Right ventricle myocardium inferior (tissue), 1 donor: ENCODE data around the gene RBM4B. TPM values are rescaled to one million over a fixed set of nuclear protein-coding genes. Genes with fewer than 3 reads are reported as not detected.

Experiments used
- ATAC-seq: fragments of 200-7000 bp; cut with Tn5 transposase; one replicate; pipeline ENCODE4 v1.9.1; 2020; ENCODE audit warnings: mild to moderate bottlenecking, moderate library complexity
- DNase-seq: peaks from one replicate; pipeline ENCODE4 v3.0.0; 2021; ENCODE audit errors: missing footprints
- intact Hi-C: fragments of 100-400 bp; cut with DNase I; formaldehyde crosslinking; loops from one replicate; pipeline ENCODE4 v1.11.0; 2022
- total RNA-seq: library from RNA; stranded (reverse); fragmentation: NEBNext Ultra II Directional; extraction: Animal tissue kit (Norgen Biotek cat#: 25700); gene quantifications from one replicate; pipeline ENCODE4 v1.2.1, GENCODE V29; 2021
- donor health status: DM: no; HTN: yes; CAD: no; lungs with severe emphysema.

Gene RBM4B
- total RNA-seq, 1 donor from 2014 or later = 14.0 TPM

DNA sequence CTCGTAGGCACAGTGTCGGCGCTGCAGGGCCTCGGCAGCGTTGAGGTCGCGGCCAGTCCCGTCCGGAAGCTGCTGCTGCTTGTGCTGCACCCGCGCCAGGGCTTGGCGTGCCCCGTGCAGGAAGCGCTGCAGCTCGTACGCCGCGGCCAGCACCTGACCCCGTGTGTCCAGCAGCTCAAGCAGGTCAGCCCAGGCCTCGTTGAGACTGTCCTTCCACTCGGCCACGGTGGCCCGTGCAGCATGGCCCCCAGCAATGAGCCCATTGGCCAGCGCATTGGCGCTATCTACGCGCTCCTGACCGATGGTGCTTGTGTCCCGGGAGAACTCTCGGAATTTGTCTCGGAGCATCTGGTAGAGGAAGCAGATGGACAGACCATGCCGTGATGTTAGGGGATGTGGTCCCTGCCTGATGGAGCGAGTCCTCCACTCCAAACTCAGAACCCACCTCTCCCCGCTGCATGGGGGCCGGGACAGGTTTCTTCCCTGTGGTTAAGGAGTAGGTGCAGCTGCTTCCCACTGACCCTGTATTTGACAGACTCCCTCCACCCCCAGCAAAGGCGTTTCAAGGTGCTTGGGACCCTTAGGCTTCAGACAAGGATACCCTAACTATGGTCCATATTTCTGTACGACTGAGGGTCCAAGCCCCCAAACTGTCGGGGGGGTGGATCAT lies 13.8 kb upstream of the RBM4B start:
- intact Hi-C loops = no loop called here

GRCh38 chr11:66689661-66690590 lies 12.2 kb upstream of the RBM4B start:
- intact Hi-C loops = no loop called here
- DNase-seq (peak; percentile 65), ATAC-seq (no peak)

More for the DNA sequence above, 13.8 kb upstream of the RBM4B start:
- ATAC-seq (no peak), DNase-seq (peak; percentile 73)

DNA sequence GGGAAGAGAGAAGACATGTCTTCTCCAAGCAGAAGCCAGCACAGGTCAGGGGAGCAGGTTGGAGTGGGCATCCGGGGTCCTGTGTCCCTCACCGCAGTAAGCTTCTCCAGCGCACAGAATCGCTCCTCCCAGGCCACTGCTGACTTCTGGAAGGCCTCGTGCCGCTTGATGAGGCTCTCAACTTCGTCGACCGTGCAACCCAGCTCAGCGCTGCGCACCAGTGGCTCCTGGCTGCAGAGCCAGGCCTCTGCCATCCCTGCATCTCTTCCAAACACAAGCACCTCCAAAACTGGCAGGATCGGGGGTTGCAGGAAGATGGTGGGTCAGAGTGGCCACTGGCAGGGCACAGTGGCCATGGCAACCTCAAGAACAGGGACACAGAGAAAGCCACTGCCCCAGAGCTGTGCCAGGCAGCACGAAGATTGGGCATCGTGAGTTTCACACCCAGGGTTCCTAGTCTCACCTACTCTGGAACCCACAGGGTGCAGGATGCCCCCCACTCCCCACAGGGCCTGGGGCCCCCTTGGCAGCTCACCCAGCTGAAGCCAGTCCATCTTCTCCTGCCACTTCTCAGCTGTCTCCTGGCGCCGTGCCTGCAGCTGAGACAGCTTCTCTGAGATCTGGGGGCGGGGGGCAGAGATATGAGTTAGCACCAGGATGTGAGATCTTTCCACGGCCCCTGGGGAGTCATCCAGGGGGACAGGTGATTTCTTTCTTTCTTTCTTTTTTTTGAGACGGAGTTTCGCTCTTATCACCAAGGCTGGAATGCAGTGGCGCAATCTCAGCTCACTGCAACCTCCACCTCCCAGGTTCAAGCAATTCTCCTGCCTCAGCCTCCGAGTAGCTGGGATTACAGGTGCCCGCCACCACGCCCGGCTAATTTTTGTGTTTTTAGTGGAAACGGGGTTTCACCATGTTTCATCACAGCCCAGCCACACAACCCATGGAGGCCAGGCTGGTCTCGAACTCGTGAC lies 11.2 kb upstream of the RBM4B start:
- no peak for ATAC-seq
- intact Hi-C loops = no loop called here

GRCh38 chr11:66687831-66688281 lies 10.2 kb upstream of the RBM4B start:
- intact Hi-C loops = no loop called here
- DNase-seq = peak; percentile 62
- no peak for ATAC-seq

More for the DNA sequence above, 11.2 kb upstream of the RBM4B start:
- no peak for DNase-seq

GRCh38 chr11:66686801-66687750 lies 9.4 kb upstream of the RBM4B start:
- no peak for ATAC-seq

DNA sequence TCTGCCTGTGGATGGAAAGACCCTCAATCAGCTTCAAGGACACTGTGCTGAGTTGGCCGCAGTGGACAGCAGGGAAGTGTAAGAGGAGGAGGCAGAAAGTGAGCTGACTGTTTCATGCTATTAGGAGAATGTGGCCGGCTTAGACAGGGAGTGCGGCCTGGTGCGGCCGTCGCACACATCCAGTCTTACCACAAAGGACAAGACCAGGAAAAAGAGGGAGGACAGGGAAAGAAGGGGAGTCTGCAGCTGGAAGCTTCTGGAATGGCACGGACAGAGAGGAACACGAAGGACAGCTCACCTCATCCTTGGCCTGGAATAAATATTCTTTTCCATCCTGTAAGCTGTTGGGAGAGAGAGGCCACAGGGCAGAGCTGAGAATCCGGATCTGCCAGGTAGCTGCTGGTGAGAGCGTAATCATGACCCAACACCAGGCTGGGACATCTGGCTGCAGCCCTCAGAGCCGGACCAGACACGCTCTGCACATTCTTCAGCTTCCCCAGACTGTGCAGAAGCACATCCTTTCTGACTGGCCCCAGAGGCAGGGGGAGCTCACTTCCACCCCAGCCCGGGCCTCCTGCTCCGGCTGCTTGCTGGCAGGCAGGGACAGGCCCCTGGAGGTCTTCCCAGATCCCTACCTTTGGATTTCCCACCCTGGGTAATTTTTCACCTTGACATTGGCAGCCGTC lies 8.6 kb upstream of the RBM4B start:
- DNase-seq = no peak
- intact Hi-C loops = no loop called here
- no peak for ATAC-seq

More at GRCh38 chr11:66686801-66687750, 9.4 kb upstream of the RBM4B start:
- peak; percentile 22 for DNase-seq
- intact Hi-C loops = no loop called here

DNA sequence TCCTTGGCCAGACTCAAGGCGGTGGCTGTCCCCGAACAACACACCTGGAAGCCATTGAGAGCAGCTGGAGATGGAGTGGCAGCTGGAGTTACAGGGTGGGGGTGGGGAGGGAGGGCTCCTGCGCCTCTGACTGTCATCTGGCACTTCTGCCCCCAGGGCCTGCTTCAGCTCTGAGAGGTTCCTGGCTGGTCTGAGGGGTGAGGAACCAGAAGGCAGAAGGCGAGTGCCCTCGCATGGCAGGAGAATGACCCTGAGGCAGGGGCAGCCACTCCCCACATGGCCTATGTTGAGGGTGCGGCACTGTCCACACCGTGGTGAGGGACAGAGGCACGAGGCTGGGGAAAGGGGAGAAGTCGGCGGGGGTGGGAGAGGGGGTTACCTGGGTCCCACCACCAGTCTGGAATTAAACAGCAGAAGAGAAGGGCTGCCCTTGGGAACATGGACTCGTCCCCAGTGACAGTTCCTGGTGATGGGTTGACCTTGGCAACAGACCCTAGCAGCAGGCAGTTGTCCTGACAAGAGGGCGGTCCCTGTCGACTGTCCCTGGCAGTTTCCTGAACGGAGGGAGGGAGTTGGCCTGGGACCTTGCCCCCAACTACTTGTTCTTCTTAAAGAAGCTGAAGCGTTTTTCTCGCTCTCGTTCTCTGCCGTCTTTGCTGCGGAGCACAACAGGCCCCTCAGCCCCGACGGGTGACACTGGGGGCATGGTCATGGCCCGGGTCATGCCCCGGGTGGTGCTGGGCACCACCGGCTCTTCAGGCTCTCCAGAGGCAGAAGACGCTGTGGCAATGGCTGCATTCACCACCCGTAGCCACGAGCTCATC lies 7.8 kb upstream of the RBM4B start:
- DNase-seq (no peak), ATAC-seq (no peak)
- intact Hi-C loops = no loop called here

DNA sequence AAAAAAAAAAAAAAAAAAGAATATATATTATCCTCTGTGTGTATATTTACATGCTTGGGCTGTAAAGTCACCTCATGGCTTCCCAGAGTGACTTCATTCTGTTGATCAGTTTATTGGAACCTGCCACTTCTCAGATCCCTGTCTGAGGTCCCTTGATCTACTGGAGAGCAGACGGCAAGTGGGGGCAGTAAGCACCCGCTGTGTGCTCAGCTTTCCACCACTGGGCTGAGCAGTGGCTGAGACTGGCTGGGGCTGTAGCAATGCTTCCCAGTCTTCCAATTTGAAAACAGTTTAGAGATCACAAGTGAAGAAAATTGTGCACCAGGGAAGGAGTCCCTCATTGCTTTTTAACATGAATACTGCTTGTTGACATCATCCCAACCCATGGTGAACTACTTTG lies 6.9 kb upstream of the RBM4B start:
- DNase-seq = no peak
- intact Hi-C loops = no loop called here
- ATAC-seq = no peak

- intact Hi-C loops = no loop called here
- ATAC-seq (no peak), DNase-seq (no peak)
Measured at GRCh38 chr11:66683877-66684276, 6.2 kb upstream of the RBM4B start.

- DNase-seq (no peak), ATAC-seq (no peak)
- intact Hi-C loops = no loop called here
Measured at GRCh38 chr11:66680966-66681645, 3.4 kb upstream of the RBM4B start.

GRCh38 chr11:66676931-66677598 lies 622 bp downstream of the RBM4B start:
- intact Hi-C loops = loop anchor here (2.0 to 5.0 kb wide), 2 partner anchors 38 to 85 kb away; partner anchors contain the start of genes CCDC87, CCS and RBM4
- ATAC-seq = no peak
- DNase-seq = no peak

GRCh38 chr11:66676282-66676919 lies 1.3 kb downstream of the RBM4B start:
- intact Hi-C loops = loop anchor here (2.0 to 5.0 kb wide), 2 partner anchors 38 to 84 kb away; partner anchors contain the start of genes CCDC87, CCS and RBM4
- DNase-seq = no peak
- ATAC-seq = no peak

- intact Hi-C loops = loop anchor here (5.0 kb wide), 1 partner anchor 83 kb away; the partner anchor contains the start of genes CCDC87 and CCS
- DNase-seq (no peak), ATAC-seq (no peak)
Measured at GRCh38 chr11:66674964-66675602, 2.6 kb downstream of the RBM4B start.

- DNase-seq (no peak), ATAC-seq (no peak)
- intact Hi-C loops = no loop called here
Measured at GRCh38 chr11:66670816-66671215, 6.9 kb downstream of the RBM4B start.
